ENCODE data around the gene MLLT10.

The MLLT10 gene

DNA sequence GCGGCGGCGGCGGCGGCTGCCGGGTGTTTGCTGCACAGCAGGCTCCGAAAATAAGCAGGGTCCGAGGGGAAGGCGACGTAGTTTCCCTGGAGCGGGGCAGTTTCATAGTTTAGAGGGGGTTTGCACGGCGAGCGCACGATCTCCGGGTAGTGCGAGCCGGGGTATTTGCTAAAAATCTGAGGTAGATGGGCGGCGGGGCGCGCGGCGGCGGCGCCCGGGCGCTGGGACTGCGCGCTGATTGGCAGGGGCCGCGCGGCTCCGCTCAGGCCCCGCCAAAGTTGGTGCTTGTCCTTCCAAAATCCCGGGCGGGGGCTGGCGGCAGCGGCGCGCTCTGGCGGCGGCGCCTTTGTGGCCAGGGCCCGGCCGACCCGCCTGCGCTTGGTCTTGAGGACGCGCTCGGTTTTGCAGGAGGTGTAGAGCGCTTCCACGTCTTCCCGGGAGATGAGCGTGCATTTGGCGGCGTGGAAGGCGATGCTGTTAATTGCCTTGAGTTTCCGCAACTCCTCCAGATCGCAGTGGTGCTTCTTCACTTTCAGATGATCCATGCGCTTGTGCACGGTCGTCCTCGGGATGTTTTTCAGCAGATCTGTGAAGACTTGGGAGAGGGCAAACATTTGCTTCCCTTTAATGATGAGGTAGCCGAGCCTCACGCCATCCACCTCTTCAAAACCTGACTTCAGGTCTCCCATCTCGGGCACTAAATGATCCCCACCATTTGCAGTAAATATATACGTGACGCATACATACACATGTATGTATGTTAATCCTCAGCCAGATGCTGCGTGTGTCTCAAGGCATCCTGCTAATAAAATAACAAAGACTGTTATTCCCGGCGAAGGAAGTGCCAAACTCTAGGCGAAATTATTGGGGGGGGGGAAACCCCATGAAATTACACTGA lies 16.6 kb upstream of the MLLT10 start:
- DNase-seq (ENCODE audit: low spot score): no peak

- no peak for DNase-seq (ENCODE audit: low spot score)
Measured at GRCh38 chr10:21518149-21518640, 15.8 kb upstream of the MLLT10 start.

- no peak for DNase-seq (ENCODE audit: low spot score)
Measured at GRCh38 chr10:21518641-21519396, 15.2 kb upstream of the MLLT10 start.

- DNase-seq (ENCODE audit: low spot score): no peak
Measured at GRCh38 chr10:21519397-21519933, 14.6 kb upstream of the MLLT10 start.

GRCh38 chr10:21519941-21520436 lies 14.0 kb upstream of the MLLT10 start:
- DNase-seq (ENCODE audit: low spot score): no peak

DNA sequence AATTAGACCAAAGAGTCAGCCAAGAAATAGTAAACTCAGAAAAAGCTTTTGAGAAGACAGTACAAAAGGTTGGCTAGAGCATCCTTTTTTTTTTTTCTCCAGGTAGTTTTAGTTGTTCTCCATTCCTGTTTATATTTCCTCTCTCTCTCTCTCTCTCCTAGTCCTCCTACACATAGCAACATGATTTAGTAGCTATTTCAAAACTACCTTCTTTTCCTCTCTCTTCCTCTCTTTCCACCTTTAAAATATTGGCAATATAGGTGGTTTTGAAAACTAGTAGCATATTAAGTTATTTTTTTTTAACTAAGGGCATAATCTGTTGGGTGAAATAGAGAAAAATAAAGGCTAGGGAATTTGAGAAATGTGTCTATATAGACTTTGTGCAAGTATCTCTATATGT lies 13.5 kb upstream of the MLLT10 start:
- no peak for DNase-seq (ENCODE audit: low spot score)

DNA sequence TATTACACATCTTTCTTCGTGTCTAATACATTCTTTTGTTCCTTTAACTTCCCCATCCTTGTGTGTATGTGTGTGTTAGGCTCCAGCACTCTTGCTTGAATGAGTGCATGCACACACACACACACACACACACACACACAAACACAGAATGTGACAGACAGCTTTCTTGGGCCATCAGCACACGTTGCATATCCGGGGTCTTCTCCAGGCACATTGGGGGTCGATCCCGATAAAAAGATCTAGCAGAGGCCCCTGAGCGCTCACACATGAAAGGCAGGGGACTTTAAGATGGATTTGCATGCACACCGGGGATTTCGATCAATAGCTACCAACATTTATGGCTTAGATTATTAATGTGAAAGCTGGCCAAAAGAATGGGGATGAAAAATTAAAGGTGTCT lies 13.1 kb upstream of the MLLT10 start:
- DNase-seq (ENCODE audit: low spot score): no peak

DNA sequence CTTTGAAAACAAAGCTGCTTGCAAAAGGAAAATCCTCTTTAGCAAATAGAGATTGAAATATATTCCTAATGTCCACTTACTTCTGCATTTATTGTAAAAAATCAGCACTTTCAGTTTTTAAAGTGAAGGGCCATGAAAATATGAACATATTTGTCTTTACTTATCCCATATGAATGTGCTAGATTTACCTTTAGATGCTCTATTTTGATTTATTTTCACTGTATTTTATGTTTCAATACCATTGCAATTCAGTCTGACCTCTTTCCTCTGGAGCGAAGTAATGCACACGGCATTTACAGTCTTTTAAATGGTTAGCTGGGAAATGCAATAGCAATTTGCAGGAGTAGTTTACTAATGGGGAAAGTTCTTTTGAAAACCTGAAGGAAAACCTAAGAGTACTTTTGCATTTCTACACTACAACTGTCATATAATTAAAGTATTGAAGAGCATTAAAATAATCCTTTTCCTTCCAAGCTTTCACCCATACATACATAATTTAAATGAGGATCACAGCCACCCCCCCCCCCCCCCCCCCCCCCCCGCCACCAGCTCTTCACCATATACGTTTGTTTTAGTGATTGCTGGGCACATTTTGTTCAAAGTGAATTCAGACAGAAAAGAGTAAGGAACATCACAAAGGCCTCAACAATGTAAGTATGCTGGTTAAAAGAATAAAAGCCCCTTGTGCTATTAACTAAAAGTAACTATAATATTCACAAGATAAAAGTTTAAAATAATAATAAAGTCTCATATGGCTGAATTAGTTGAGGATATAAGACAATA lies 12.1 kb upstream of the MLLT10 start:
- DNase-seq (ENCODE audit: low spot score): no peak

DNA sequence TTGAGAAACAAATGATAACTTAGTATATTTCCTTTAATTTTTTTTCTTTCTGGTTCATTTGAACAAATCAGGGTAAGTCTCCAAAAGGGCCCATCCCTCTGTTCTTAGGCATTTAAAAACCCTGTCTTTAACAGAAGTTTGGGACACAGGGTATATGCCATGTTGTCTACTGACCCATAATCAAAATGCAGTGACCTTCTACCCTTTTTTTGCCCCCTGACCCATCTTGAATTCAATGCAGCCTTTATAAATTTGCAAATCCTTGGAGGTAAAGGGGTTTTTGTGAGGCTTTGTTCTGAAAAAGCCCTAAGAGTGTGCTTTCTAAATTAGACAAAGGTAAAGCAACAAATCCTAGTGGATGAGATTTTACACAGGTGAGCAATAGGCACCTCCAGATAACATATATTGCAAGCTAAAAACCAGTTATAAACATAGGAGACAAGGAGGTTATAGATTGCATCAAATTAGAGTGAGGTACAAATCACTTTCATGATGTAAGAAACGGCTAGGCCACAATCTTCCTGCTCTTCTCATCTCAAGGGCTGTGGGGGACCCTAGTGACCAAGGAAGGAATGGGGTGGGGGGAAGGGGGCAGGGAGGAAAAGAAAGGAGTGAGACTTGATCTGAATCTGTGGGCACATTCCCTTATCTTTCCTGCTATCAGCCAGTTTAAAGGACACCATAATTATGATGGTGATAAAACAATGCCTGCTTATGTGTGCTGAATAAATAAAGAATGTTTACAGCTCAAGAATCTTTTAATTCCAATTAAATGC lies 11.2 kb upstream of the MLLT10 start:
- no peak for DNase-seq (ENCODE audit: low spot score)

GRCh38 chr10:21523557-21524008 lies 10.4 kb upstream of the MLLT10 start:
- DNase-seq (ENCODE audit: low spot score): no peak

DNA sequence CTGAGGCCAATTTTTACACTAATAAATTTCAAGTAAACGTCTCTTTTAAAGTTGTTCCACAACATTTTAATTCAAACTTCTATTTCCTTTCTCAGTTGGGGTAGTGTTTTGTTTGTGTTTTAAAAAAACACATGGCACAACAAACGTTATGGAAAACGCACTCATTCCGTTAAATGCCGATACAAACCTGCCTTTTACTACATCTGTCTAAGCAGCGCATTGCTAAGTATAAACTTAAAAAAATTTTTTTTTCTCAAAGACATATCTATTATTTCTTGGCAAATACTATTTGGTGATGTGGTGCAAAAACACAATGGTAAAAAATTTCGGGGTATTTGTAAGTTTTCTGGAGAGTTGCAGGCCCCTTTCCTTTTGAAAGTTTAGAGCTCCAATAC lies 9.9 kb upstream of the MLLT10 start:
- DNase-seq (ENCODE audit: low spot score): no peak

DNA sequence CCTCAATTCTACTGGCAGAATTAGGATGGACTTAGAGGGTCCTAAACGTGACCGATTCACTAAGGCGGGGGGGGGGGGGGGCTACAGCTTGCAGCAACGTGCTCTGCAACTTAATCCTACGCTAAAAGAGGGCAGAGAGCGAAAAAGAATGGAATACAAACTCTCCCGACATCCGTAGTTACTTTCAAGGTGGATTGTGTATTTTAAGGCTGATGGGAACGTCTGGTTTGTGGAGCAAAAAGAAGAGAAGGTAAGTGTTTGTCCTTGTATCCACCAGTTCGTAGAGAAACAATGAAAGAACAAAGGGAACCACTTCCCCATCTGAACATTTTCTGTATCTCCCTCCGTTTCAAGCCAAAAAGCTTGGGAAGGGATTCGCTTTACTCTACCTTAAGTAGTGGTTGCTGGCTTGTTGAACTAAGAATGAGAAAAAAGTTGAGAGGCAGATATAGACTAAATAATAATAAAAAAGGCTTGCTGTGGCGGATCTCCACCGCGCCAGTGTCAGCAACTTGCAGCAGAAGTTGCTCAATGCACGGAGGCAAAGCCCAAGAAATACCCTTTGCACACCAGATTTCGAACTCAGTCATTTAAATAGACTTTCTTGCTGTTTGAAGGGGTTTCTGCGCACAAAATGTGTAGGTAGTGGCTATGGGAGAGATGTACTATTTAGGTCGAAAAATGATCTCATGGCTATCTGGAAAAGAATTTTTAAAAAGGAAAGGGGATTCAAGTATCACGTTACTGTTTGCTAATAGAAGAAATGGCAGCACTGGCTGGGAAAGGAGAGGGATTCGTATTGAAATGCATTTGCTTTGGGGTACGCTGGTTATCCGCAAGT lies 9.3 kb upstream of the MLLT10 start:
- no peak for DNase-seq (ENCODE audit: low spot score)

- peak; percentile 63 for DNase-seq (ENCODE audit: low spot score)
Measured at GRCh38 chr10:21525367-21526187, 8.5 kb upstream of the MLLT10 start, which contains the start of gene SKIDA1. Gene SKIDA1, minus strand, starts transcription at chr10:21525682. Its CDS starts 7,860 bp downstream, at chr10:21517822.

DNA sequence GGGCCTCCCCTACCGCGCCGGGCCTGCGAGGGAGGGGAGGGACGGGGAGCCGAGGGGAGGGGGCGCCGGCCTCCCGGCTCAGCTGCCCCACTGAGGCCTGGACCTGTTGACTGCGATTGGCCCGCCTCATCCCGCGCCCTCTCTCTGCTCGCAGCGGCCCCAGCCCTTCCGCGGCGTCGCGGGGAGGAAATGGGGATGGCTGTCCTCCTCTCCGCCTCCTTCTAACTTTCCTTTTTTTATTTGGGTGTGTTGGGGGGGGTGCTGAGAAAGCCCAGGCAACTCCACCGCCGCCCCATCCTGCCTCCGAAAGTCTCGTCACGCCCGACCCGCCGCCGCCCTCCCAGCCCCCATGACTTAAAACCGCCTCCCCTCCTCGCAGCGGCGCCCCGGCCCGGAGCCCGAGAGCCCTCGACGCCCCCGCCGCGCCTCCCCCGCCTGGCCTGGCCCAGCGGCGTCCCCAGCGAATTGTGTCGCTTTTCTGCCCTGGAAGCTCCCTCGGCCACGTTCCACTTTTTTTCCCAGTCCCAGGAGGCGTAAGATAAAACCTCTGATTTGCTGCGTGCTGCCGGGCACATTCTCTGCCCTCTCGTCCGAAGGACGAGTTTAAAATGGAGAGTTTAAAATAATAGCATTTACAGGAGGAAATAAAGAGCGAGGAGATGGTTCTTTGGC lies 7.7 kb upstream of the MLLT10 start:
- DNase-seq (ENCODE audit: low spot score): peak; percentile 49

GRCh38 chr10:21526860-21527597 lies 7.0 kb upstream of the MLLT10 start:
- DNase-seq (ENCODE audit: low spot score): peak; percentile 43

DNA sequence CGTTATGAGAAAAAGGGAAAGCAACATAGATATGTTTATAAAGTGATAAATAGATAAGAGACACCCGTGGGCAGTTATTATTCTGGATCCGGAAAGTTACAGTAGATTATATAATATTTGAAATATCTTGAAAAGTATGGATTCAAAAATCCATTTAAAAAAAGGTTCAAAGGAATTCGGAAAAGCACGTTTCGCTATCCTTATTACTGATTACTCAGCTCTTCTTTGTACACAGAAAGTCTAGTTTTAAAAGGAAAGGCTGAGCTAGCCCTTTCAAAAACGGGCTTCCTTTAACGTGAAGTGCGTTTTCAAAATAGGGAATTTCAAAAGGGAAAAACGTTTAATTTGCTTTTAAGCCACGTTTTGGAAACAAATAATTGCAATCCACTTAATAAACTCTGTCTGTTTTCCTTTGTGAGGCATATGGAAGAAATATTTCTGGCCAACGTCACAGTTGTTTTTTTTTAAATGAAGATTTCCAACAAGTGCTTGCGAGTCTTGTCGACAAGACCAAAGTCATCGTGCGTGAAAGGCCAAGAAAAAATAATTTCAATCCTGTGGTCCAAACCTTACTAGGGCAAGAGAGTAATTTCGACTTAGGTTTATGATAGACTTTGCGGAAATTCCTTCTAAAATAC lies 6.3 kb upstream of the MLLT10 start:
- DNase-seq (ENCODE audit: low spot score): peak; percentile 39

Measured in hematopoietic multipotent progenitor cell treated with erythropoietin and hydrocortisone succinate and interleukin-3 and kit ligand, for 15 days (in vitro differentiated cells).